NCI-H524 (cell line): Measurements from ENCODE around the gene MYBPC3.
A peak's percentile ranks its signal among the peaks of the same experiment; 100 is the strongest.

Experiments used
- DNase-seq, 2 experiments: peaks; one replicate each; lab custom pipeline; 2025; lab: John Stamatoyannopoulos, UW

Gene MYBPC3

DNA sequence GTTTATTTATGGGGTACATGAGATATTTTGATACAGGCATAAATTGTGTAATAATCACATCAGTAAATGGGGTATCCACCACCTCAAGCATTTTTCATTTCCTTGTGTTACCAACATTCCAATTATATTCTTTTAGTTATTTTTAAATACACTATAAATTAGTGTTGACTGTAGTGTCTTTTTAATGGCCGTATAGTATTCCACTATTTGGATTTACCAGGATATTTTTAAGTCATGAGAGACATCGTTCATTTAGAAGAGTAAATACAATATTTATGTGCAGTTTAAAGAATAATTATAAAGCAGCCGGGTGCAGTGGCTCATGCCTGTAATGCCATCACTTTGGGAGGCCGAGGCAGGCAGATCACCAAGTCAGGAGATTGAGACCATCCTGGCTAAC, 32.0 kb upstream of the MYBPC3 start:
- no peak for DNase-seq

DNA sequence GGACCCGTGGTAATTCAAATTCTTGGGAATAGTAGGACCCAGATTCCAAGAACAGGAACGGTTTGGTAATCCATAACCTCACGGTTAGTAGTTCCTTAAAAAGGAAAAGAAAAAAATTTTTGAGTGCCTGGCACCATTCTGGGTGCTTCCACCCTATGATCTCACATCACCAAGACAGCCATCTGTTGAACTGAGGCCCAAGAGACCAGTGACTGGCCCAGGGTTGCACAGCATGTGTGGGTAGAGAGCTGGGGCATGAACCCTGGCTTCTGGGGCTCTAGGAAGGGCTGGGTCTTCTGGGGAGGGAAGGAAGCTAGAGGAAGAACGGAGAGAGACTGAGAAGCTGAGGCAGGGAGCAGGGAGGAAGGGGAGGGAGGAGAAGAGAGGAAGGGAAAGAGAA, 30.6 kb upstream of the MYBPC3 start:
- no peak for DNase-seq

DNA sequence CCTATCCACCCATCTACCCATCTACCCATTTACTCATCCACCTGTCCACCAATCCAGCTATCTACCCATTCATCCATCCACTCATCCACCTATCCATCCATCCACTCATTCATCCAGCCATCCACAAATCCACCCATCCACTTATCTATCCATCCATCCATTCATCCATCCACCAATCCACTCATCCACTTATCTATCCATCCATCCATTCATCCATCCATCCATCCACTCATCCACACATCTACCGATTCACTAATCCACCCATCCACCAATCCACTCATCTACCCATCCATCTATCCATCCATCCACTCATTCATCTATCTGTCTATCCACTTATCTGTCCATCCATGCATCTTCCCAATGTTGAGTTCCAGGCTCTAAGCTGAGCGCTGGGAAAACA, 27.6 kb upstream of the MYBPC3 start:
- no peak for DNase-seq

DNA sequence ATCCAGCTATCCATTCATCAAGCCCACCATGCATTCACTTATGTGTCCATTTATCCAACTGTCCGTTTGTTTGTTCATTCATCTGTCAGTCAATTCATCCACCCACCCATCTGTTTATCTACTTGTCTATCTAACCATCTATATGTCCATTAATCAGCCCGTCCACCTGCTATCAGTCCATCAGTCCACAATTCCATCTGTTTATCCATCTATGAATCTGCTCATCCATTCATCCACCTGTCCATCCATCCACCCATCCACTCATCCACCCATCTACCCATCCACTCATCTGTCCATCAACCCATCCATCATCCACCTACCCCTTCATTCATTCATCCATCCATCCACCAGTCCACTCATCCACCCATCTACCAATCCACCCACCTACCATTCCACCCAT, 26.8 kb upstream of the MYBPC3 start:
- DNase-seq = no peak

DNA sequence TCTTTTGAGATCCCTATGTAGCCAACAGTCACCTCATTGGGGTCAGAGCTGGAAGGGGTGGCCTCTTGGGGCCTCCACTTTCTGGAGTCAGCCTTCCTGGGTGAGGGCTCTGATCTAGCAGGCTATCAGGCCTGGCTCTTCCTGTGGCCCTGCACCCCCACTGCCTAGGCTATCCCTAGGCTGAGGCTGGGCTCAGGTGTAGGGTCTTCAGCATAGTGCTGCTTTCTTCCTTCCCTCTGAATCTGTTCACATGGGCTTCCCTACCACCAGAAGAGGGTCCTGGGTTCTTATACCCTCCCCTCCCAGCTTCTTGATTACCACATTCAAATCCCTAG, 26.3 kb upstream of the MYBPC3 start:
- no peak for DNase-seq

DNA sequence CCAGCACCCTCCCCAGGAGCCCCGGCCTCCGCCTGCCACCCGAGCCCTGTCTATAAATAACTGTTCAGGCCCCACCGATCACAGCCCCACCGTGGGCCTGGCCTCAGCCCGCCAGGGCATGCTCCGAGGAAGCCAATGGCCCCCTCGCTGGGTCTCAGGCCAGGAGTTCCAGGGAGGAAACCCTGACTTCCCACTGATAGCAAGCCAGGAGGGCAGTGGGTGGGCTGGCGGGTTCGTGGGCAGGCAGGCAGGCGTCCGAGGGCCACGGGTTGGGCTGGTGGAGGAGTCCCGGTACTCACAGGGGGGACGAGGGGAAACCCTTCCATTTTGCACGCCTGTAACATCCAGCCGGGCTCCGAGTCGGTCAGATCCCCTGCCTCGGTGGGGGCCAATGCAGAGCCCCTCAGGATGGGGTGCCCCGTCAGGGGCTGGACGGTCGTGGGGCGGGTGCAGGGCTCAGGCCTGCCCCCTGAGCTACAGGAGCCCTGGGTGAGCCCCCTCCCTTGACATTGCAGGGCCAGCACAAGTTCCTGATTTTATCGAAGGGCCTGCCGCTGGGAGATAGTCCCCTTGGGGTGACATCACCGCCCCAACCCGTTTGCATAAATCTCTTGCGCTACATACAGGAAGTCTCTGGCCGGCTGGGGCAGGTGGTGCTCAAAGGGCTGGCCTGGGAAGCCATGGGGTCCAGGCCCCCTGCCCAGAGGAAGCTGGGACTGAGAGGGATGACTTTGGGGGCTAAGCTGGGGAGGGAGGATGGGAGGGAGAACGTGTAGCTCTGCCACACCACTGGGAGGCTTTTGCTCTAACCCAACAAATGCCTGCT, 25.7 kb upstream of the MYBPC3 start, which contains the start of gene SPI1:
Gene SPI1 (minus strand): TSS at position 538 of the 826 bp plus-strand sequence. CDS start 194 bp downstream, at position 344.
- no peak for DNase-seq

DNA sequence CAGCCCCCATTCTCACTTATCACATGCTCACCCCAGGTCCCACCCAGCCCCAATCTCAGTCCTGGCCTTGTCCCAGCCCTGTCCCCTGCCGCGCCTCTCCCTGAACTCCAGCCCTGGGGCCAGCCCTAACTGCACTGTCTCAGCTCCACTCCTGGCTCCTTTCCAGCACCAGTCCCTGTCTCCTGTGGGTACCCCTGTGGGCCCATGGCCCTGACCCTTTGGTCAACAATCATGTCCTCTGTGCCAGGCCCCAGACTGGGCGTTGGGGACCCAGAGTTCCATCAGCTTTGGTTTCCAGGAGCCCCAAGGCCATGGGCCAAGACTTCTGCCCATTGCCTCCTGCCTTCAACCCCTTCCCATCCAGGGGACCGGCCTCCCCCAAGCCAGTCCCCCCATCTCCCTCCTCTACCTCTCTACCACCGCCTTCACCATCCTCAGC, 25.1 kb upstream of the MYBPC3 start:
- DNase-seq = no peak

DNA sequence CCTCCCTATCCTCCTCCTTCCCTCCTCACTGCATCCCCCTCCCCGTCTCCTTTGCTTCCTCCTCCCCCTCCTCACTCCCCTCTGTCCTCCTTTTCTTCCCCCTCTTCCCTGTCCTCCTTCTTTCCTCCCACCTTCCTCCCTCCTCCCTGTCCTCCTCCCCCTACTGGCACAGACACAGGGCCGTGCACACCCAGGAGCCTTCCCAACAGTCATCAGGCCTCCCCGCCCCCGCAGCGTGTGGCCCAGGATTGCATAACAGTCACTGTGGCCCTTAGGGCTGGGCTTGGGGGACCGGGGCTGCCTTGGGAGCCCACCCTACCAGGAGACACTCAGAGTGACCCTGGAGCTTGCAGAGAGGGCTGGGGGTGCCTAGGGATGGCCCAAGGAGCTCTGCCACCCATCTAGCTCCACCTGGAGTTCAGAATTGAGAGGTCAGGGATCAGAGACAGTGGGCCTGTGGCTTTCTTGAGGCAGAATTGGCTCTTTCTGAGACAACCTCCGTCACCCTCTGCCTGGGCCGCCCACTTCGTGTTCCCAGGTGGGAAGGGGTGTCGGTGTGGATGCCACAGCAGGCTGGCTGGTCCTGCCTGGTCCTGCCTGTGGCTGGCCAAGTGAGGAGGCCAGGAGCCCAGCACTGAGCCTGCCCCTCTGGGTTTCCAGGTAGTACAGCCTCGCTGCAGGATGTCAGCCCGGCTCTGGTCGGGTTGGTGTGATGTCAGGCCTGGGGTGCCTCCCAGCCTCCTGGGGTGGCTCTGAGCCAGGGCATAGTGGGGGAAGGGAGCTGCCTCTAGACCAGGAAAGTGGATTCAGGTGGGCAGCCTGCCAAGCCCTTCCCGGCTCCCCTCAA, 24.2 kb upstream of the MYBPC3 start:
- DNase-seq = no peak

DNA sequence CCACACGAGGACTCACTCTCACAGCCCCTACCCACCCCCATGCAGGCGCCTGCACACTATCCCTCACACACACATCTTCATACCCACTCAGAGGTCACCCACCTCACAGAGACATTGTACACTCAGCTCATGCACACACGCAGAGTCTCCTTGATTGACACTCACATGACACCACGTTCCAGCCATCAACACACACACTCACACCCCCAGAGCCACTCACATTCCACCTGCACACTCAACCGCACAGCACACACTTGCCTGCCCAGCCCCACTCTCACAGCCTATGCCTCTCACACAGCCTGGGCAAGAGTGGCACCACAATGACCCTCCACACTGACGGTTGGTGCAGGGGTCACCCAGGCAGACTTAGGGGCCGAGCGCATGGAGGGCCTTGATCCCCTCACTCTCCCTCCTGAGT, 23.6 kb upstream of the MYBPC3 start:
- no peak for DNase-seq

DNA sequence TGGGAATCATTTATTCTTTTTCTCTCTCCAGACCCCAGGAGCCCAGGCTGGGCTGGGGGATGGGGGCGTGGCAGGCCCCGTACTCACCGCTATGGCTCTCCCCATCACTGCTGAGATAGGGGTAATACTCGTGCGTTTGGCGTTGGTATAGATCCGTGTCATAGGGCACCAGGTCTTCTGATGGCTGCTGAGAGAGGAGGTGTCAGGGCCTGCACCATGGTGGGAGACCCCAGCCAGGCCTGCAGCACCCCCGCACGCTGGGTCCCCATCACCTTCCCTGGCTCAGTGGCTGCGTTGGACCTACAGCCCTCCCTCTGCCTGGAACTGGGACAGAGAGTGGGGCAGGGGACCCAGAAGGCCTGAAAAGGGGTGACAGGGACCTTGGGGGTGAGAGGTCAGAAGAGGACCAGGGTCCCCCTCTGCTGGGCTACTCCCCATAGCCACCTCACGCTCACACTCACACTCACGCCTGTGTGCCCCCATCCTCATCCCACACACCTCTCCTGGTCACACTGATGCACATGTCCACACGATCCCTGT, 23.1 kb upstream of the MYBPC3 start:
- no peak for DNase-seq

DNA sequence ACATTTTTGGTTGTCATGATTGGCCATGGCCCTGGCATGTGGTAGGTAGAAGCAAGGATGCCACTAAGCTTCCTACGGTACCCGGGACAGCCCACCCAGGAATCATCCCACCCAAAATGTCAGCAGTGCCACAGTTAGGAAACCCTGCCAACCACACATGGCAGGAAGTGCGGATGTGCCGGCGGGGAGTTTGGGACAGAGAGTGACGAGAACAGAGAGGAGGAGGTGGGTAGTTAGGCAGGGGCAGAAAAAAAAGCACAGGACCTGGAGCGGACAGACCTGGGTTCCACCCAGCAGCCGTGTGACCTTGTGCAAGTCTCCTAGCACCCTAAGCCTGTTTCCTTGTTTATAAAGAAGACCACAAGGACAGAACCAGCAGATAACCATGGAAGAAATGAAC, 22.5 kb upstream of the MYBPC3 start:
- DNase-seq = no peak

DNA sequence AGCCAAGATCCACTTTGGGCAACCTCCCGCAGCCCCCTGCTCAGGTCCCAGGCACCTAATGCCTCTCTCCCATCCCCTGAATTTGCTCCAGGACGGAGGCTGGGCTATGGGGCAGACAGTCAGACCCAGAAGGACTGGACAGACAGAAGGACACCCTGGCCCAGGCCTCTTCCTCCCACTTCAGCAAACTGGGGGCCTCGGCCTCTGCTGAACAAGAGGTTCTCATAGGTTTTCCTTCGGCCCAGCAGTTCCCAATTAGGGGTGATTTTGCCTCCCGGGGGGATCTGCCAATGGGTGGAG, 22.2 kb upstream of the MYBPC3 start:
- no peak for DNase-seq

DNA sequence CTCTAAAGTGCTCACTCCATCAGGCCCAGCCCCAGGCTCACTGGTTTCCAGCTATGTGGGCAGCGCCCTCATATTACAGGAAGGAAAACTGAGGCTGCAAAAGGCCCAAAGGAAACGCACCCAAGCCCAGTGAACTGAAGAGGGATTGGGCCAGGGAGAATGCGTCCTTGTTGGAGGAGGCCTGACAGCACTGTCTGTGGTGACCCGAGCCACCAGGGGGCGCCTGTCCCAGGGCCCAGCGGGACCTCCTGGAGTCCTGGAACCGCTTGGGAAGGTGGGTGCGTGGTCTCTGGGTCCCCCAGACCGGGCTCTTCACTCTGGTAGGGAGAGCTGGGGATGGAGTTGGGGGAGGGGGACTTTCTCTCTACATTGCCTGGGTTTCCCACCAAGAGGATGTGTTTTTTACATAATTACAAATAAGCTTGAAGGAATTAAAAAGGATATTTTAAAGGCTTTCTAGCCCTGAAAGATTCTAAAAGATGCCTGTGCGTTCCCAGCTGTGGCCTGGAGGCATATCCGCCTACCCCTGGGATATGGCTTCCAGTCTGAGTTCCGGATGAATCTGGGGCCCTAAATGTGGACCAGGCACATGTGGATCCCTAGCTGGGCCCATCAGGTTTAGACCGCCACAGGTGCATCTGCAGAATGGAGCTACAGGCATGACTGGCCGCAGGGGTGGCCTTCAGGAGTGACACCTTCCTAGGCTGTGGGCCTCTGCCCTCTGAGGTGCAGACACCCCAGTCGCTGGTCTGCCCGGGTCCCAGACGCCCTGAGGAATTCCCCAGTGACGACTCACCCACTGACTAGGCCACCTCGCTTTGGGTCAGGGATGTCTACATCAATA, 21.6 kb upstream of the MYBPC3 start:
- peak; percentile 16 to 57 for DNase-seq

DNA sequence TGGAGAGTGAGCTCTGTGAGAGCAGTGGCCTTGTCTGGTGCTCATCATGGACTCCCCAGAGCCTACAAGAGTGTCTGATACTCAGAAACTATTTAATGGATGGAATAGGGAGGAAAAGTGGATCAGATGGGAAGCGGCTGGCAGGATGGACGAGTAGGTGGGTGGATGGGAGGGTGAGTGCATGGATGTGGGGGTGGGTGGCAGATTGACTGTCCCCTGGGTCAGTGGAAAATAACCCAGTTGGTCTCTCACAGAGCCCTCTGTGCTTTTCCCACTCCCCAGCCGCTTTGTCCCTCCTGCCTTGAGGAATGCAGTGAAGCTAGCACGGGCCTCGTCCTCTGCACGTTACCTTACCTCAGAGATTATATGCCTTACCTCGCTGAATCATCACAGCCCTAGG, 19.9 kb upstream of the MYBPC3 start:
- no peak for DNase-seq

DNA sequence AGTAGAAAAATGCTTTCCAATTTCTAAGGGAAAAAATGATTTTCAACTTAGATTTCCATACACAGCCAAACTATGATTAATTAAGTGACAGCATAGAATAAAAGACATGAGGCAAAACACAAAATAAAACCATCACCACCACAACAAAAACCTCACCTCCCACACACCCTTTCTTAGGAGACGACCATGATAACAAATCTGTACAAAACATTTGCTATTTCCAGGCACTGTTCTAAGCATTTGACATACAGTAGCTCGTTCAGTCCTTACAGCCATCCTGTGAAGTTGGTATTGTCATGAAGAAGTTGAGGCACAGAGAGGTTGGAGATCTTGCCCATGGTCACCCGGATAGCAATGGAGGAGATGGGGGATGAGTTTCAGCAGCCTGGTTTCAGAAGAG, 17.2 kb upstream of the MYBPC3 start:
- DNase-seq = no peak

DNA sequence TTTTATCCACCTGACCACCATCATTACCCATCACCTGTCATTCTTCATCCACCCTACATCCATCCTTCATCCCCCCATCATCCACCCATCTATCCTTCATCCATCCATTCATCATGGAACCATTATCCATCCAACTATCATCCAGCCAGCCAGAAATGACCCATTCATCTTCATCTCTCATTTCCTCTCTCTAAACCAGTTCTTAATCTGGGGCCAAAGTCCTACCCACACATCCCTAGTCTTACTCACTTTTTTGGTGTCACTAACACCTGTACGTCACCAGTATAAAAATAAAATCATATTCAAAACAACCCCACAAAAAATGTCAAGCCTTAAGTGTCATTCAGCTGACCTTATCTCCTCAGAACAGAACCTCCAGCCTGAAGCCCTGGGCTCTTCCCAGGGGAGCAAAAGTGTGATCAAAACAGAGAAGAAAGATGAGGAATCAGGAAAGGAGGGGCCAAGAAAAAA, 13.6 kb upstream of the MYBPC3 start:
- DNase-seq = no peak

DNA sequence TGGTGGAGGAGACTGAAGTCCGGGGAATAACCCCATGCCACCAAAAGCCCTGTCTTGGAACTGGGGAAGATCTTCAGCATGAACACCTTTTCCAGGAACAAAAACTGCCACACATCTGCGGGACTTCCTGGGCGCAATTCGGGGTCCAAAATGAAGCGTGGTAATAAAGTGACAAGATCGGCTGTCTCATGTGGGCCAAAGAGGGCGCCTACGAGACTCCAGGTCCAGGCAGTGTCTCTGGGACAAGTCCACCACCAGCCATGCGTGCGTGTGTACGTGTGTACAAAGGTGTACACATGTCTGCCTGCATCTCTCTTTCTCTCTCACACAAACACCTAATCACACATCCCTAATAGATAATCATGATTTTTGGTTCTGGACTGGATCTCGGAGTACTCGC, 8.9 kb upstream of the MYBPC3 start:
- no peak for DNase-seq

DNA sequence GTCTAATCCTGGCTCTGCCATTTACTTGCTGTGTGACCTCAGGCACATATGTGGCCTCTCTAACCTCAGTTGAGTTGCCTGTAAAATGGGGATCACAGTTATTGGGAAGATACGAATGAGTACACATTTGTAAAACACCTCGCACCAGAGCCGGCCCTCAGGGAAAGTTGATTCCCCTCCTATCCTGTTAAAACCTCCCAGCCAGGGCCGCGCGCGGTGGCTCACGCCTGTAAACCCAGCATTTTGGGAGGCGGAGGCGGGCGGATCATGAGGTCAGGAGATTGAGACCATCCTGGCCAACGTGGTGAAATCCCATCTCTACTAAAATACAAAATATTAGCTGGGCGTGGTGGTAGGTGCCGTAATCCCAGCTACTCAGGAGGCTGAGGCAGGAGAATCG, 7.8 kb upstream of the MYBPC3 start:
- no peak for DNase-seq

DNA sequence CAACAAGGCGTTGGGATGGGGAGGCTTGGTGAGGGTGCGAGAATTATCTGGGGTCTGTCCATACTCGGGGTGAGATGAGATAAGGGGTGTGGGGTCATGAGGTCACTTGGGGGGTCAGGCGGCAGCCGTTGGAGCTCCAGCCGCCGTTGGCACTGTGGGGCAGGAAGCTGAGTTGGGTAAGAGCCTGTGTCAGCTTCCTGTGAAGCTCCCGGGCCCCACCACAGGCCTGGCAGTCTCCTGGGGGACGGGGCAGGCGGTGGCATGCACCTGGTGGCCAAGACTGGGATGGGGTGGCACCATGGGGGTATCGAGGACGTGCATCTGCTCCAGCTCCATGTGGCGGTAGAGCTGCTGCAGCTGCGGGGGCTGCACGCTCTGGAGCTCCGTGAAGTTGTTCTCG, 7.1 kb upstream of the MYBPC3 start:
- no peak for DNase-seq

DNA sequence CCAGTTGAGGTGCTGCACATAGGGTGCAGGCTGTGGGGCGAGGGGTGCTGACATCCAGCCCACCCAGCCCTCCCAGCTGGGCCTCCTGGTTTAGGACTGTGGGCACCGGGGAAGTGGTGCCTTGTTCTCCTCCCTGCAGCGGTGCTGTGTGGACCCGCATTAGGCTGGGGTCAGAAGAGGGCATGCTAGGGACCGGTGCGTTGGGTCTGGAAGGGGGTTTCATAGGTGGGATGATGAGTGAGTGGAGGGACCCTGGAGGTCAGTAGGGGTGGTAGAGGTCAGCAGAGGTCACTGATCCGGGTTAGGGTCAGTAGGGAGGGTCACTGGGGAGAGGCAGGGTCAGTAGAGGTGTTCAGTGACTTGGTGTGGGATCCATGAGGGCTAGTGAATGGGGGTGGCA, 6.7 kb upstream of the MYBPC3 start:
- no peak for DNase-seq

DNA sequence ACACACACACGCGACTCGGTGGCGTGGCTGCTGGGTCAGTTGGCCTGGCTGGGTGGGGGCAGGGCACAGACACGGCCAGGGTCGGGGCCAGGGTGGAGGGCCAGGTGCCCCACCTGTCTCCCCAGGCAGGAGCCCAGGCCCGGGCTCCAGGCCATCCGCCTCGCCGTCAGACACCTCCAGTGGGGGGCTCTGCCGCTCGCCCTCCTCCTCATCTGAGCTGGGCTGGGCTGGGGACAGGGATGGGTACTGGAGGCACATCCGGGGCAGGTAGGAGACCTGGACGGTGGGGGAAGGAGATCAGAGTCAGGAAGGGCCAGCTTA, 6.2 kb upstream of the MYBPC3 start:
- no peak for DNase-seq

DNA sequence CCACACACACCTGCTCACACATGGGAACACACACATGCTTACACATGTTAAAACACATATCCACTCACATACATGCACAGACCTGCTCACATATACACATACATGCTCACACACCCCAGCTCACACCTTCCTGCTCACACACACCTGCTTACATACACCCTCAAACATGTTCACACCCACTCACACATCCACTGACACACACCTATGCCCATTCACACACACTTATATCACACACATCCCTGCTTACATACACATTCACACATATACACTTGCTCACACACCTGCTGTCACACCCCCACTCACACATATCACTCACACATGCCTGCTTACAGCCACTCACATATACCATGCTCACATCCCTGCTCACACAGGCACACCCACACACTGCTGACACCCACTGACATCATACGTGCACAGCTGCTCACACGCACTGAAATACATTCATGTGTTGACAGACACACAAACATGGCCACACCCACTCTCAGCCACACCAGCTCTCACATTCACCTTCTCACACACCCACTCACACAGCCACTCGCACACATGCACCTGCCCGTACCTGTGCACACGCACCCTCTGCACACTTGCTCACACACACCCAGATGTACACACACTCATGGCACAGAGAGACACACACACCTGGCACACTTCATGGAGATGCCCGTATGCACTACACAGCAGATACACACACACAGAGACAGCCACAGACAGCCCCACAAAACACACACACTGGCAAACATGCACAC, 5.7 kb upstream of the MYBPC3 start:
- no peak for DNase-seq
